Stomach (tissue), 4 donors: ENCODE data around the gene TRHDE.

Source experiments
- EP300 ChIP-seq: sonication (generic); formaldehyde crosslinking; IDR thresholded peaks from one replicate; pipeline ENCODE4 v1.6.1; 2017; ENCODE audit warnings: antibody characterized with exemption
- POLR2A ChIP-seq, 4 donors: fragments of 450-650 bp; IDR thresholded peaks; one replicate each; pipeline ENCODE4 v1.6.1; 2016; ENCODE audit warnings: antibody characterized with exemption in 4 of 4, control low read depth in 2 of 4, mild to moderate bottlenecking in 1 of 4, moderate library complexity in 1 of 4
- POLR2AphosphoS5 ChIP-seq, 3 donors: sonication (generic); formaldehyde crosslinking; IDR thresholded peaks; one replicate each; pipeline ENCODE4 v1.6.1; 2016; ENCODE audit warnings: antibody characterized with exemption in 3 of 3
- TF ChIP-seq, protein P1 (sequence below), 7 experiments: fragments of 450-650 bp in 4 of 7; fragments of 200-600 bp in 3 of 7; sonication (generic) in 3 of 7; IDR thresholded peaks; one replicate each; pipeline ENCODE4 v1.5.1; 2016 to 2019; ENCODE audit warnings: antibody characterized with exemption in 7 of 7, control low read depth in 2 of 7, mild to moderate bottlenecking in 1 of 7

GRCh38 chr12:72677139-72677538 is 405.0 kb downstream of the TRHDE start:
- TF ChIP-seq, protein P1, sequence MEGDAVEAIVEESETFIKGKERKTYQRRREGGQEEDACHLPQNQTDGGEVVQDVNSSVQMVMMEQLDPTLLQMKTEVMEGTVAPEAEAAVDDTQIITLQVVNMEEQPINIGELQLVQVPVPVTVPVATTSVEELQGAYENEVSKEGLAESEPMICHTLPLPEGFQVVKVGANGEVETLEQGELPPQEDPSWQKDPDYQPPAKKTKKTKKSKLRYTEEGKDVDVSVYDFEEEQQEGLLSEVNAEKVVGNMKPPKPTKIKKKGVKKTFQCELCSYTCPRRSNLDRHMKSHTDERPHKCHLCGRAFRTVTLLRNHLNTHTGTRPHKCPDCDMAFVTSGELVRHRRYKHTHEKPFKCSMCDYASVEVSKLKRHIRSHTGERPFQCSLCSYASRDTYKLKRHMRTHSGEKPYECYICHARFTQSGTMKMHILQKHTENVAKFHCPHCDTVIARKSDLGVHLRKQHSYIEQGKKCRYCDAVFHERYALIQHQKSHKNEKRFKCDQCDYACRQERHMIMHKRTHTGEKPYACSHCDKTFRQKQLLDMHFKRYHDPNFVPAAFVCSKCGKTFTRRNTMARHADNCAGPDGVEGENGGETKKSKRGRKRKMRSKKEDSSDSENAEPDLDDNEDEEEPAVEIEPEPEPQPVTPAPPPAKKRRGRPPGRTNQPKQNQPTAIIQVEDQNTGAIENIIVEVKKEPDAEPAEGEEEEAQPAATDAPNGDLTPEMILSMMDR (IDR thresholded peaks at IDR 0.05): no peak
- TF ChIP-seq POLR2A (IDR thresholded peaks at IDR 0.05) (no peak), POLR2AphosphoS5 (IDR thresholded peaks at IDR 0.05) (no peak), EP300 (no peak)
